Neural cell (in vitro differentiated cells): ENCODE data around the gene AARS2. TPM values are rescaled to one million over a fixed set of nuclear protein-coding genes. Genes with fewer than 3 reads are reported as not detected.

Source experiments
- H2AFZ ChIP-seq: fragments of 200-600, 300-800 bp; sonication (generic), shearing (Covaris generic); 2 replicates; pipeline ENCODE4 v1.6.0; 2014; ENCODE audit warnings: low read depth, mild to moderate bottlenecking, antibody characterized with exemption, low read length, moderate library complexity
- H3F3A ChIP-seq: fragments of 200-600 bp; shearing (Covaris generic); 2 replicates; pipeline ENCODE4 v1.6.1; 2016; ENCODE audit warnings: mild to moderate bottlenecking, moderate library complexity, mixed read lengths, antibody characterized with exemption, low read length; ENCODE audit not compliant: insufficient read depth, poor library complexity, severe bottlenecking
- H3K27ac ChIP-seq: fragments of 200-600, 300-800 bp; sonication (generic), shearing (Covaris generic); 2 replicates; pipeline ENCODE4 v1.5.1; 2014; ENCODE audit warnings: mild to moderate bottlenecking, low read length, moderate library complexity
- H3K27me3 ChIP-seq: fragments of 300-800, 200-600 bp; sonication (generic), shearing (Covaris generic); 2 replicates; pipeline ENCODE4 v1.6.0; 2014; ENCODE audit warnings: mild to moderate bottlenecking, low read depth, low read length, moderate library complexity; ENCODE audit not compliant: insufficient read depth
- H3K36me3 ChIP-seq: fragments of 300-800, 200-600 bp; sonication (generic), shearing (Covaris generic); 2 replicates; pipeline ENCODE4 v1.5.1; 2014; ENCODE audit warnings: mild to moderate bottlenecking, antibody characterized with exemption, low read length, moderate library complexity; ENCODE audit not compliant: insufficient read depth
- H3K4me2 ChIP-seq: fragments of 300-800, 200-600 bp; sonication (generic), shearing (Covaris generic); 2 replicates; pipeline ENCODE4 v1.6.0; 2014; ENCODE audit warnings: mild to moderate bottlenecking, low read length
- H3K4me3 ChIP-seq: fragments of 300-800, 200-600 bp; sonication (generic), shearing (Covaris generic); 2 replicates; pipeline ENCODE4 v1.5.1; 2014; ENCODE audit warnings: mild to moderate bottlenecking, low read length, moderate library complexity
- H3K79me2 ChIP-seq: fragments of 200-600 bp; shearing (Covaris generic); replicated peaks from 2 replicates; pipeline ENCODE4 v1.6.0; 2014; ENCODE audit warnings: mild to moderate bottlenecking, low read length, moderate library complexity; ENCODE audit not compliant: insufficient read depth
- H3K9ac ChIP-seq: fragments of 300-800, 200-600 bp; sonication (generic), shearing (Covaris generic); 2 replicates; pipeline ENCODE4 v1.6.1; 2016; ENCODE audit warnings: mild to moderate bottlenecking, low read length, mixed read lengths
- H3K9me2 ChIP-seq: fragments of 200-600 bp; shearing (Covaris generic); 2 replicates; pipeline ENCODE4 v1.6.1; 2016; ENCODE audit warnings: mild to moderate bottlenecking, low read length, mixed read lengths; ENCODE audit not compliant: insufficient read depth
- H3K9me3 ChIP-seq: fragments of 200-600, 300-800 bp; sonication (generic), shearing (Covaris generic); 2 replicates; pipeline ENCODE4 v1.6.1; 2016; ENCODE audit warnings: mild to moderate bottlenecking, mixed run types, low read length, moderate library complexity, mixed read lengths
- H4K20me1 ChIP-seq: fragments of 200-600 bp; shearing (Covaris generic); 2 replicates; pipeline ENCODE4 v1.6.1; 2016; ENCODE audit warnings: mild to moderate bottlenecking, mixed run types; ENCODE audit not compliant: insufficient read depth
- CTCF ChIP-seq: fragments of 450-650 bp; IDR thresholded peaks from 2 replicates; pipeline ENCODE4 v1.5.1; 2014; ENCODE audit warnings: antibody characterized with exemption, mild to moderate bottlenecking, moderate library complexity; ENCODE audit not compliant: poor library complexity, severe bottlenecking
- EP300 ChIP-seq: fragments of 450-650 bp; conservative IDR thresholded peaks from 2 replicates; pipeline ENCODE4 v1.6.1; 2014; ENCODE audit warnings: antibody characterized with exemption, mild to moderate bottlenecking, moderate library complexity; ENCODE audit not compliant: poor library complexity, severe bottlenecking
- EZH2 ChIP-seq: fragments of 200-600, 300-800 bp; shearing (Covaris generic), sonication (generic); IDR thresholded peaks from 2 replicates; pipeline ENCODE4 v1.6.1; 2014; ENCODE audit warnings: antibody characterized with exemption, low read length, borderline replicate concordance, mild to moderate bottlenecking; ENCODE audit not compliant: insufficient read depth, poor library complexity, severe bottlenecking
- MXI1 ChIP-seq: fragments of 450-650 bp; conservative IDR thresholded peaks from 2 replicates; pipeline ENCODE4 v1.6.1; 2014; ENCODE audit warnings: antibody characterized with exemption, mild to moderate bottlenecking; ENCODE audit not compliant: poor library complexity, severe bottlenecking
- POLR2AphosphoS5 ChIP-seq: IDR thresholded peaks from 2 replicates; pipeline ENCODE4 v1.6.1; 2012
- RAD21 ChIP-seq: fragments of 450-650 bp; conservative IDR thresholded peaks from 2 replicates; pipeline ENCODE4 v1.6.1; 2014; ENCODE audit warnings: antibody characterized with exemption, mild to moderate bottlenecking, moderate library complexity
- REST ChIP-seq: IDR thresholded peaks from 2 replicates; pipeline ENCODE4 v1.6.1; 2012; ENCODE audit warnings: borderline replicate concordance
- SMC3 ChIP-seq: fragments of 450-650 bp; conservative IDR thresholded peaks from 2 replicates; pipeline ENCODE4 v1.6.1; 2014; ENCODE audit warnings: antibody characterized with exemption, mild to moderate bottlenecking, moderate library complexity; ENCODE audit not compliant: poor library complexity
- TAF1 ChIP-seq: IDR thresholded peaks from 2 replicates; pipeline ENCODE4 v1.6.1; 2012; ENCODE audit warnings: low read depth
- polyA plus RNA-seq: library from polyadenylated mRNA; depleted of rRNA; stranded (reverse); fragments of >200 nt; gene quantifications from 2 replicates; pipeline ENCODE4 v1.2.3, GENCODE V29; 2014

The AARS2 gene
- polyA plus RNA-seq, 1 donor from 2014 or later: 12.6 TPM

GRCh38 chr6:44301782-44302564, 11.2 kb downstream of the AARS2 start:
- H3K4me2 ChIP-seq: no peak overlapping the region
- no peaks in the 10 kb centered on the region for H3F3A ChIP-seq
- no peak for TF ChIP-seq EP300
- H3K36me3 ChIP-seq: no peaks in the 10 kb centered on the region
- no peaks in the 10 kb centered on the region for H4K20me1 ChIP-seq
- no peaks in the 10 kb centered on the region for H3K79me2 ChIP-seq
- H3K4me3 ChIP-seq: no peak overlapping the region
- no peaks in the 10 kb centered on the region for H3K9me2 ChIP-seq
- H3K27ac ChIP-seq: no peak overlapping the region
- H3K27me3 ChIP-seq: no peaks in the 10 kb centered on the region
- no peak overlapping the region for H2AFZ ChIP-seq
- no peak overlapping the region for H3K9ac ChIP-seq
- no peaks in the 10 kb centered on the region for H3K9me3 ChIP-seq

GRCh38 chr6:44301106-44301505, 12.0 kb downstream of the AARS2 start:
- Histone ChIP-seq H3K9me2 (no peaks in the 10 kb centered on the region), H2AFZ (no peak overlapping the region), H3F3A (no peaks in the 10 kb centered on the region), H3K9me3 (no peaks in the 10 kb centered on the region), H3K27me3 (no peaks in the 10 kb centered on the region), H4K20me1 (no peaks in the 10 kb centered on the region), H3K4me2 (no peak overlapping the region), H3K4me3 (no peak overlapping the region), H3K79me2 (no peaks in the 10 kb centered on the region), H3K9ac (no peak overlapping the region), H3K36me3 (no peaks in the 10 kb centered on the region), H3K27ac (no peak overlapping the region)
- TF ChIP-seq POLR2AphosphoS5: no peak
- TF ChIP-seq TAF1: no peak
- TF ChIP-seq MXI1: no peak
- TF ChIP-seq RAD21: no peak
- TF ChIP-seq EP300: no peak
- no peak for TF ChIP-seq EZH2
- TF ChIP-seq CTCF: no peak
- no peak for TF ChIP-seq SMC3
- TF ChIP-seq REST: no peak
